Prostate gland (tissue), 2 donors: ENCODE results near the gene CYFIP1.

Source experiments
- POLR2A ChIP-seq: fragments of 450-650 bp; IDR thresholded peaks from one replicate; pipeline ENCODE4 v1.6.1; 2016; ENCODE audit warnings: antibody characterized with exemption, mild to moderate bottlenecking
- POLR2AphosphoS5 ChIP-seq: sonication (generic); formaldehyde crosslinking; IDR thresholded peaks from one replicate; pipeline ENCODE4 v1.6.1; 2017; ENCODE audit warnings: antibody characterized with exemption
- TF ChIP-seq, protein P1 (sequence below), 4 experiments: fragments of 200-600 bp in 2 of 4; fragments of 450-650 bp in 2 of 4; sonication (generic) in 2 of 4; IDR thresholded peaks; 1 replicate in 3 of 4; 2 replicates in 1 of 4; pipeline ENCODE4 v1.5.1; 2016 to 2019; ENCODE audit warnings: antibody characterized with exemption in 4 of 4, mild to moderate bottlenecking in 2 of 4, moderate library complexity in 2 of 4

DNA sequence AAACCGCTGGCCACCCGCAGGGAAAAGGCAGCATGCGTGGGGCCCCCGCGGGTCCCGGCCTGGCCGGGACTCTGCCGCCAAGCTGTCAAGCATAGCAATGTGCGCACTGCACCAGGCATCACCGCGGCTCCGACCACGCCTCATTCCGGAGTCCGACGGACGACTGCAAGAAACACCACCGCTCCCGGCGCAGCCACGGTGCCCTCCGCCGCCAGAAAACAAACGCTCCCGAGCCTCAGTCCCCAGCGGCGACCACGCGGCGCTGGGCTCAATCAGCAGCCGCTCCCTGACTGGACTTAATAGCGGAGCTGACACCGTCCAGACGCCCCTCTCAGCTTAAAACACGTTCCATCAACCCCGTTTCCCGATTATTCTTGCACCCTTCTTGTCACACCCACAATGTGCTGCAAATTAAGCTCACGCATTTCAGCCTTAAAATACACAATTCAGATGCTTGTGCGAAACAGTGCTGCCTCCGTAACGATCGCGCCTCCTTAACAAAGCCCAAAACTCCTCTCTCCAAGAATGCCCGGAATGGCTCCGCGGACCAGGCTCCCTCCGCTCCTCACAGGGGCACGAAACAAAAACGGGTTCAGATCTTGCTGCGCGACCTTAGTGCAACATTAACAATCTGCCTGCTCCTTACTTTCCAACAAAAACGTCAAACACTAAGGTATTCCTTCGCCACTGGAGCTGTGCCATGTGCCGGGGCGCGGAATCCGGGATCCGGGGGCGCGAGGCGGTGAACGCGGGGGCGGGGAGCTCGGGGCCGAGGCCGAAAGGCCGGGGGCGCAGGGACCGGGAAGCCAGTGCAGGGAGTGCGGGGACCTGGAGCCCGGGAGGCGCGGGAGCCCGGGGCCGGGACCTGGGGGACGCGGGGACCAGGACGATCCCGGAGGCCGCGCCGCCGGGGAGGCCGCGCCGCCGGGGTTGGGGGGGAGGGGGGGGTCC is 655 bp downstream of the CYFIP1 start:
- no peak for TF ChIP-seq POLR2A
- TF ChIP-seq, protein P1, sequence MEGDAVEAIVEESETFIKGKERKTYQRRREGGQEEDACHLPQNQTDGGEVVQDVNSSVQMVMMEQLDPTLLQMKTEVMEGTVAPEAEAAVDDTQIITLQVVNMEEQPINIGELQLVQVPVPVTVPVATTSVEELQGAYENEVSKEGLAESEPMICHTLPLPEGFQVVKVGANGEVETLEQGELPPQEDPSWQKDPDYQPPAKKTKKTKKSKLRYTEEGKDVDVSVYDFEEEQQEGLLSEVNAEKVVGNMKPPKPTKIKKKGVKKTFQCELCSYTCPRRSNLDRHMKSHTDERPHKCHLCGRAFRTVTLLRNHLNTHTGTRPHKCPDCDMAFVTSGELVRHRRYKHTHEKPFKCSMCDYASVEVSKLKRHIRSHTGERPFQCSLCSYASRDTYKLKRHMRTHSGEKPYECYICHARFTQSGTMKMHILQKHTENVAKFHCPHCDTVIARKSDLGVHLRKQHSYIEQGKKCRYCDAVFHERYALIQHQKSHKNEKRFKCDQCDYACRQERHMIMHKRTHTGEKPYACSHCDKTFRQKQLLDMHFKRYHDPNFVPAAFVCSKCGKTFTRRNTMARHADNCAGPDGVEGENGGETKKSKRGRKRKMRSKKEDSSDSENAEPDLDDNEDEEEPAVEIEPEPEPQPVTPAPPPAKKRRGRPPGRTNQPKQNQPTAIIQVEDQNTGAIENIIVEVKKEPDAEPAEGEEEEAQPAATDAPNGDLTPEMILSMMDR (IDR thresholded peaks at IDR 0.05) = peak in 1 of 4 experiments; percentile 9
- TF ChIP-seq POLR2AphosphoS5 = no peak
